Rectal smooth muscle tissue (tissue), 1 donor: ENCODE results near the gene TMPRSS6.

Source experiments
- H3K27ac ChIP-seq: one replicate; pipeline ENCODE4 v1.7.0; 2013; ENCODE audit warnings: low read depth, low read length, inconsistent platforms
- H3K27me3 ChIP-seq: one replicate; pipeline ENCODE4 v1.7.0; 2013; ENCODE audit warnings: low read length; ENCODE audit not compliant: control insufficient read depth, insufficient read depth
- H3K36me3 ChIP-seq: one replicate; pipeline ENCODE4 v1.7.0; 2013; ENCODE audit warnings: low read length; ENCODE audit not compliant: control insufficient read depth, insufficient read depth
- H3K4me1 ChIP-seq: one replicate; pipeline ENCODE4 v1.7.0; 2013; ENCODE audit warnings: low read length; ENCODE audit not compliant: control insufficient read depth, insufficient read depth
- H3K4me3 ChIP-seq: one replicate; pipeline ENCODE4 v1.7.0; 2013; ENCODE audit warnings: low read length
- H3K9ac ChIP-seq: one replicate; pipeline ENCODE4 v1.7.0; 2013; ENCODE audit warnings: low read length

TMPRSS6 gene

GRCh38 chr22:37147186-37147990 lies 37.9 kb upstream of the TMPRSS6 start:
- Histone ChIP-seq H3K4me1 (no peaks in the 10 kb centered on the region), H3K36me3 (no peaks in the 10 kb centered on the region), H3K27me3 (no peaks in the 10 kb centered on the region), H3K4me3 (peak overlapping the region; percentile 26), H3K9ac (no peak overlapping the region), H3K27ac (no peak overlapping the region)

GRCh38 chr22:37146507-37147180 lies 37.1 kb upstream of the TMPRSS6 start:
- no peak overlapping the region for H3K4me3 ChIP-seq
- no peak overlapping the region for H3K9ac ChIP-seq
- H3K4me1 ChIP-seq: no peaks in the 10 kb centered on the region
- H3K27ac ChIP-seq: no peak overlapping the region
- no peaks in the 10 kb centered on the region for H3K36me3 ChIP-seq
- no peaks in the 10 kb centered on the region for H3K27me3 ChIP-seq

GRCh38 chr22:37146051-37146385 lies 36.5 kb upstream of the TMPRSS6 start:
- H3K4me1 ChIP-seq: no peaks in the 10 kb centered on the region

GRCh38 chr22:37145180-37146050 lies 35.9 kb upstream of the TMPRSS6 start:
- no peak overlapping the region for H3K9ac ChIP-seq
- H3K4me1 ChIP-seq: no peaks in the 10 kb centered on the region
- H3K36me3 ChIP-seq: no peaks in the 10 kb centered on the region
- no peaks in the 10 kb centered on the region for H3K27me3 ChIP-seq
- no peak overlapping the region for H3K4me3 ChIP-seq
- H3K27ac ChIP-seq: no peak overlapping the region

More at GRCh38 chr22:37146051-37146385, 36.5 kb upstream of the TMPRSS6 start:
- Histone ChIP-seq H3K27ac (no peak overlapping the region), H3K27me3 (no peaks in the 10 kb centered on the region), H3K4me3 (no peak overlapping the region), H3K9ac (no peak overlapping the region), H3K36me3 (no peaks in the 10 kb centered on the region)

GRCh38 chr22:37144180-37144554 lies 34.7 kb upstream of the TMPRSS6 start:
- Histone ChIP-seq H3K4me3 (no peak overlapping the region), H3K27ac (no peak overlapping the region), H3K4me1 (no peaks in the 10 kb centered on the region), H3K9ac (no peak overlapping the region), H3K27me3 (no peaks in the 10 kb centered on the region), H3K36me3 (no peaks in the 10 kb centered on the region)

GRCh38 chr22:37141971-37142370 lies 32.5 kb upstream of the TMPRSS6 start:
- H3K27me3 ChIP-seq: no peaks in the 10 kb centered on the region
- H3K27ac ChIP-seq: no peak overlapping the region
- no peaks in the 10 kb centered on the region for H3K36me3 ChIP-seq
- no peaks in the 10 kb centered on the region for H3K4me1 ChIP-seq
- no peak overlapping the region for H3K9ac ChIP-seq
- H3K4me3 ChIP-seq: no peak overlapping the region

GRCh38 chr22:37141476-37141875 lies 32.0 kb upstream of the TMPRSS6 start:
- no peak overlapping the region for H3K4me3 ChIP-seq
- H3K27ac ChIP-seq: no peak overlapping the region
- no peaks in the 10 kb centered on the region for H3K27me3 ChIP-seq
- no peaks in the 10 kb centered on the region for H3K36me3 ChIP-seq
- H3K4me1 ChIP-seq: no peaks in the 10 kb centered on the region
- H3K9ac ChIP-seq: no peak overlapping the region

GRCh38 chr22:37140686-37141323 lies 31.3 kb upstream of the TMPRSS6 start:
- Histone ChIP-seq H3K4me1 (no peaks in the 10 kb centered on the region), H3K4me3 (no peak overlapping the region), H3K36me3 (no peaks in the 10 kb centered on the region), H3K27me3 (no peaks in the 10 kb centered on the region), H3K9ac (no peak overlapping the region), H3K27ac (no peak overlapping the region)

GRCh38 chr22:37139762-37140161 lies 30.2 kb upstream of the TMPRSS6 start:
- H3K4me1 ChIP-seq: no peaks in the 10 kb centered on the region
- no peaks in the 10 kb centered on the region for H3K36me3 ChIP-seq
- H3K27ac ChIP-seq: no peak overlapping the region
- H3K9ac ChIP-seq: no peak overlapping the region
- H3K4me3 ChIP-seq: no peak overlapping the region
- no peaks in the 10 kb centered on the region for H3K27me3 ChIP-seq

- H3K4me3 ChIP-seq: no peak overlapping the region
- no peak overlapping the region for H3K27ac ChIP-seq
- H3K36me3 ChIP-seq: no peaks in the 10 kb centered on the region
- H3K9ac ChIP-seq: no peak overlapping the region
- H3K4me1 ChIP-seq: no peaks in the 10 kb centered on the region
- H3K27me3 ChIP-seq: no peaks in the 10 kb centered on the region
These were observed 29.5 kb upstream of the TMPRSS6 start for GRCh38 chr22:37138849-37139561.

- no peak overlapping the region for H3K9ac ChIP-seq
- H3K36me3 ChIP-seq: no peaks in the 10 kb centered on the region
- H3K27ac ChIP-seq: no peak overlapping the region
- no peaks in the 10 kb centered on the region for H3K27me3 ChIP-seq
- H3K4me3 ChIP-seq: no peak overlapping the region
- no peaks in the 10 kb centered on the region for H3K4me1 ChIP-seq
These were observed 28.6 kb upstream of the TMPRSS6 start for GRCh38 chr22:37137903-37138665.
